ENCODE results near the gene IBTK.
"Not testable (repeated sequence)": the region's sequence is repeated elsewhere in the genome, so short reads cannot be mapped to it uniquely, and the experiment has no call there.

Gene IBTK

DNA sequence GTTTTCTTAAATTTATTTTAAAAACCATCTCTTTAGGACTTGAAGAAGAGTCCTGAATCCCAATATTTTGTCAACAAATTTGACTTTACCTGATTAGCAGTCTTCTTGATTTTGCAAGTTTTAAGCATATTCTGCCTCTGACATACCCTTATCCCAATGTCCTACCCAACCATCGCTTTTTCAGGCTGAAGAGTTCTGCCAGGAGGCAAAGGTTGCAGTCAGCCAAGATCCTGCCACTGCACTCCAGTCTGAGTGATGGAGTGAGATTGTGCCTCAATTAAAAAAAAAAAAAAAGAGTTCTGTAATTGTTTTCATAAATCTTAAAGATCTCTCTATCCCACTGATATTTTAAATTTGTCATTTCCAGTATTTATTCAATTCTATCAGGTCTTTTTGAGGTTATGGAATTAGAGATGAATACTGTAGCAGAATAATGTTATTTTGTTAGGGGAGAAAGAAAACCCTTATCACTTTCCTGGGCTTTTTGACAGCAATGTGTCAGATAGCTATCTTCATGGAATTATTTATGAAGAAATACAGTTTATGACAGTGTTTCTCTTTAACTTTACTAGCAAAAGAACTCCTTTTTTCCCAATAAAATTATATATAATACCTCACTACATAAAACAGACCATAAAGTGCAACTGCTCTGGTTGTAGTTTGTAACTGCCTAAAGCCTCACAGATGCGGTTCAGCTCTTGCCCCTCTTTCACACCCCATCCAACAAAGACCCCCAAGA, 78.2 kb downstream of the IBTK start:
- no peak for DNase-seq

DNA sequence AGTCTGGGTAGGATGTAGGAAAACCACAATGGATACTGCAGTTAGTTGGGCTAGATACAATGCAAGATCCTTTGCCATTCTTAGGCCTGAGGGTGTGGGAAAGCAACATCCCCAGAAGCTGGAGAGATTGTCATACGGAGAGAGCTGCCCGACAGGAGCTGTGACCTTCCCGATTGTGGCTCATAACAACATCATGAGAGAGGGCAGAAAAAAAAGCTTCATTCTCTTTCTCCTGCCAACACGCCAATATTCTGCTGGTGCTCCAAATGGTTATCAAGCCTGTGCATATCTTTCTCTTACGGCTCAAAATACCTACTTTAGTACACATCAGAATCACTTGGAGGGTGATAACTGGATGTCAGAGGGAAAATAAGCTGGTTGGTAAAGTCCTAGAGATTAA, 81.1 kb downstream of the IBTK start:
- no peak for DNase-seq

DNA sequence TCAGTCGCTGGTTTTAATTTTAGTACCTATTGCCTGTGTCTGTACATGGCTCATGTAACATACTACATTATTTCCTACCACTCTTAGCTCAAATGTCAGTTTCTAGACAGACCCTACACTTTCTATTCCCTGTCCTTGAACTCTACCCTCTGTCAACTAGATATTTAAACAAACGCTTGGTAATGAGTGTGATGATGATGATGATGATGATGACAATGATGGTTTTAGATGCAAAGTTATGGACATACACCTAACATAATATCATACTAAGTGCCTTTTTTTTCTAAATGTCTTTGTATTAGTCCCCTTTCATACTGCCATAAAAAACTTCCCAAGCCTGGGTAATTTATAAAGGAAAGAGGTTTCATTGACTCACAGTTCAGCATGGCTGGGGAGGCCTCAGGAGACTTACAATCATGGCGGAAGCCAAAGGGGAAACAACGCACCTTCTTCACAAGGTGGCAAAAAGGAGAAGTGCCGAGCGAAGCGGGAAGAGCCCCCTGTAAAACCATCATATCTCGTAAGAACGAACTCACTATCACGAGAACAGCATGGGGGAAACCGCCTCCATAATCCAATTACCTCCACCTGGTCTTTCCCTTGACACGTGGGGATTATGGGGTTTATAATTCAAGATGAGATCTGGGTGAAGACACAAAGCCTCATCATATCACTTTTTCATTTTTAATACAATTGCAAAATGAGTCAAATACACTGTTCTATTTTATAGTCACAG, 87.1 kb downstream of the IBTK start:
- no peak for DNase-seq

DNA sequence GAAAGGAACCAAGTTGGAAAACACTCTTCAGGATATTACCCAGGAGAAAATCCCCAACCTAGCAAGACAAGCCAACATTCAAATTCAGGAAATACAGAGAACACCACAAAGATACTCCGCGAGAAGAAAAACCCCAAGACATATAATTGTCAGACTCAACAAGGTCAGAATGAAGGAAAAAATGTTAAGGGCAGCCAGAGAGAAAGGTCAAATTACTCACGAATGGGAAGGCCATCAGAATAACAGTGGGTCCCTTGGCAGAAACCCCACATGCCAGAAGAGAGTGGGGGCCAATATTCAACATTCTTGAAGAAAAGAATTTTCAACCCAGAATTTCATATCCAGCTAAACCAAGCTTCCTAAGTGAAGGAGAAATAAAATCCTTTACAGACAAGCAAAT, 94.8 kb downstream of the IBTK start:
- not testable (repeated sequence) for DNase-seq

DNA sequence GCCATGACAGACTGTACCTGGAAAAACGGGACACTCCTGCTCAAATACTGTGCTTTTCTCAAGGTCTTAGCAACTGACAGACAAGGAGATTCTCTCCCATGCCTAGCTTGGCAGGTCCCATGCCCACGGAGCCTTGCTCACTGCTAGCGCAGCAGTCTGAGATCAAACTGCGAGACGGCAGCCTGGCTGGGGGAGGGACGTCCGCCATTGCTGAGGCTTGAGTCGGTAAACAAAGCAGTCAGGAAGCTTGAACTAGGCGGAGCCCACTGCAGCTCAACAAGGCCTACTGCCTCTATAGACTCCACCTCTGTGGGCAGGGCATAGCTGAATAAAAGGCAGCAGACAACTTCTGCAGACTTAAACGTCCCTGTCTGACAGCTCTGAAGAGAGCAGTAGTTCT, 96.4 kb downstream of the IBTK start:
- DNase-seq: not testable (repeated sequence)

DNA sequence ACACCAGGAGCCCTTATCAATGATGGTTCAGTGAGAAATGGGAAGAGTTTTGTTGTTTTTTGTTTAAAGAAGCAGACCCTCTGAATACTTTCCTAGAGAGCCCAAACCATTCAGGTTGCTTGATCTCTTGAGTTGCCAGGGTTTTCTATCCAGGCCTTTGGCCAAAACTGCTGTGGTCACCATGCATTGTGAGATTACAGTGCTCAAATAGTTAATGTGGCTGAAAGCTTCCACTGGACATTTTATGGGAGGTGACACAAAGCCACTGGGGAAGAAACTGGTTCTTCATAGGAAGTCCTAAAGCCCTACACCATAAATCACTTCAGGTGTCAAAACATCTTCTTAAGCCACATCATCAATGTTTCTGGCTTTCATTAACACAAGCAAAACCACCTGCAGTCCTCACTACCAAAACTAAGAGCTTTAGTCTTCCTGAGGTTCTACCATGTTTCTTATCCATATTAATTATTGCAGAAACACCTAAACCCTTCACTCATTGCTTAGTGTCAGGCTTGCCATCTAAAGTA, 101.6 kb downstream of the IBTK start:
- DNase-seq: no peak

DNA sequence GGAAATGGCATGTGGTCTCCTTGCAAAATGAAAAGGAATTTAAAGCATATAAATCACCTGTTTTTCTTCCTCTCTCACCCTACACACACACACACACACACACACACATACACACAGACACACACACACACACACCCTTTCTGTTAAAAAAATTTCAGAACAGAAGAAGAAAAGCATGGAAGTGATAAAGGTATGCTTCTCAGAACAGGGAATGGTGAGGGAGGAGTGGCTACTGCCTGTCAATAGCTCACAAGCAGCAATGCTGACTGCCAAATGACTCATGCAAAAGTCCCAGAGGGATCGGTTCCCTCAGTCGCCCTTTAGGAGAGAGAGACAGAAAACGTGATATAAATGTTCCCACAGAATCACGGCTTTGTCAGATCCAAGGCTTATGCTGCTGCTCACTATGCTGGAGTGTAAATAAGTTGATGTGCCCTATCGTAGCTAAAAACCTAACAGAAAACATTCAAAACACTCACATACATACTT, 102.6 kb downstream of the IBTK start:
- DNase-seq: no peak

DNA sequence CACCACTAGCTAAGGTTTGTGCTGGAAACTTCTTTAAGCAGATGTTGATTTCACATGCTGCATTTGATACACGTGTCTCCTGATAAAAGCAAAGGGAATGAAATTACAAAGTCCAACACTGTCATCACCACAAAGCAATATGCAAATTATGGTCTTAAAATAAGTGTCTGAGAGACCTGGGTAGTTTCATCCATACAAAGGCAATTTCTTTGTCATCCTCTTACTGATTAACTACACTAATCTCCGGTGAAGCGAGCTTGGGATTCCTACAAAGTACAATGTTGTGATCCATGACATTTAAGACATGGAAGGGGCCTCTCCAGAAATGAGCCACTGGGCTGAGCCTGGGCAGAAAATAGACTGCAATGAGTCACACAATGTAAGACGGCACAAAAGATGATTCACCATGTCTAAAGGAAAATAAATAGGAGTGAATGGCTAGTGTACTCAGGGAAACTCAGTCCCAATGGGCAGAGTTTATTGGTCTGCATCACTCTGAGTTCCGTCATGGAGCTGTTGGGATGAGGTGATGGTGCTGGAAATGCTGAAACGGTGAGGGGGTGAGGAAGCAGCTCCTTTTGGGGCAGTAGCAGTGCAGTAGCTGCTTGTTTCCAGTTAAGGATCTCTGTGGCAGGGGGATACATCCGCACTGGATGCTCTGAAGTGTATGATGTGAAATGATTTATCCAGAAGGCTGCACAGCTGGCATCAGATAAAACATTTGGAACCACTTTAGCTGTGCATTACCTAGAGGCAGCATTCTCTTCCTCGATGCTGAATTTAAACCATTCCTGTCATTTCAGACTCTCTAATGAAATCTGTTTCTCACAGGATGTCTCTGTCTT, 103.3 kb downstream of the IBTK start:
- no peak for DNase-seq

DNA sequence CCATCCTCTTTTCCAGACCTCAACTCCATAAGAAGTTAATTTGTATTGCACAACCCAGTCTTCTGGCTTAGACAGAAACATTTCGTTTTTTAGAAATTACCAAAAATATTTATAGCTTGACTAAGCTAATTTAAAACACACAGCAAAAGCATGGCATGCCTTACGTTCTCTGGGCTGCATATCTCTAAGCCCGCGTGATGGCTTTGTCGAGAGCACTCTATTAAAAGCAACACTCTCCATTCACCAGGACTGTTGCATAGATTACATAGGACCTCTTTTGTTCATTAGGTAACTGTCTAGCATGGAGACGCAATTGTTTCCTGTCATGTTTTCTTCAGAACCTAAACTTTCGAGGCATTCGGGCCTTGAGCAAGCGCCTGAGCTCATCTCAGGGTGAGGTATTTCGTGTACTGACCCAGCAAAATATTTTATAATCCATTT, 104.5 kb downstream of the IBTK start:
- DNase-seq: no peak

DNA sequence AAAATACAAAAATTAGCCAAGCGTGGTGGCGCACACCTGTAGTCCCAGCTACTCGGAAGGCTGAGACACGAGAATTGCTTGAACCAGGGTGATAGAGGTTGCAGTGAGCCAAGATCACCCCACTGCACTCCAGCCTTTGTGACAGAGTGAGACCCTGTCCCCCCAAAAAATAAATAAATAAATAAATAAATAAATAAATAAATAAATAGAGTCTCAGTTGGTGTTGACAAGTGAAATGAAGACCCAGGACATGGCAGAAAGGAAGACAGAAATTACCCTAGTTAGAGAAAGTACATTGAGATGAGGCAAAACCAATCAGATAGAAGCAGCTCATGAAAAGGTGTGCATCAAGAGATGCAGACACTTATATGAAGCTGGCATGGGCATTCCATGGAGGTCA, 105.0 kb downstream of the IBTK start:
- DNase-seq: no peak

DNA sequence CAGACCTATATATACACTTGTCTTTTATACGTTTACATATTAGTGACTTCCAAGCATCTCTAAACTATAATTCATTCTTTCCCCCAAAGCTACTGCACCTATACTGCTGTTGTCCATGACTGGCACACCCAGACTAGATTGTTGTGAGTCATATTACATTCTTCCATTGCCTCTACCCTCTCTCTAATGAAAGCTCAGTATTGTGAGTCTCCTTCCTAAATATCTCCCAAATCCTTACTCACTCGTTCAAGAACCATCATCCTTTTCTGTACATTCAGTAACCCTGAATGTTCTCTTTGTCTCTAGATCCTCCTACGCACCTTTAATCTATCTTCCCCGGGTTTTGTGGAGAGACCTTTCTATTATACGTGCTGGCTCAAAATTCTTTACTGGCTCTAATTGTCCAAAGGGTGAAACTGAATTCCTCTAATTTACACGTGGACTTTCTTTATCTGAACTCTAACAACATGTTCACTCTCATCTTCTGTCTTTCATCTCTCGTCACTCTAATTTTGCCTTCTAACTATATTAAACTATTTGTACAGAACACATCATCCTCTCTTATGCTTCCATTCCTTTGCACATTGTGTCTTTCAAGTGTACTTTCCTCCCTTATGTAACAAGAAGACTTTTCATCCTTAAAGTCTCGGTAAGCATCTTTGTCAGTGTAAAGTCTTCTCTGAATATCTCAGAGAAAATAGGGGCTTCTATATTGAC, 109.3 kb downstream of the IBTK start:
- DNase-seq: no peak

DNA sequence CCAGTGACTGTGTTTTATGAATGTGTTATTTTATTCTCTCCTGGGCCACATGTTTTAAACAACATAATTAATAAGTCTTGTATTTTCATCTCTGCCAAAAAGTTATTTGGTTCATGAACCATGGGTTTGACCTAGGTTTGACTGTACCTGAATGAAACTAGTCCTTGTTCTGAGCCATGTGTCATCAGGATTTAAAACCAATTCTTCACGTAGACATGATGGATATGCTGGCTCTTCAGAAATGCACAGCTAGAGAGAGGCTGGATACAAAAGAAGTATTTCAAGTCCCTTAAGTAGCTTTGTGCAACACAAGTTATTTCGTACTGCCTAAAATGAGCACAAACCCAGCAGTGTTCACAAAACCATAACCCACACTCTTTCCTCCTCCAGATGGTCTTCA, 116.1 kb downstream of the IBTK start:
- DNase-seq: no peak

DNA sequence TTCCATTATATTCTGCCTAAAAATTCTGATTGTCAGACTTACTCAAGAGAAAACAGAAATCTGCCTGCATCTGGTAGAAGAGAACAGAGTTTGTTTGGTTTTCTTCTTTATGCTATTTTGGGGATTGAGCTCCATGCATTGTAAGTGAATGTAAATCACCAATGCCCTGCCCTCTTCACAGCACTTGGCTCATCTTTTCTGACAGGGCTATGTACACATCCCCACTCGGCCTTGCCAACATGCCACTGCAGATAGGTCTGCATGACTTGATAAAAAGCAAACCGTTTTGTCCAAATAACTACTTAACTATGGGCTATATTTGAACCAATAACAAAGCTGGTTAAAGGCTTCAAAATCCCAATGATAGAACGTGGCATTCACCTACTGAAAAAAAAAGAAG, 117.7 kb downstream of the IBTK start:
- DNase-seq: no peak

DNA sequence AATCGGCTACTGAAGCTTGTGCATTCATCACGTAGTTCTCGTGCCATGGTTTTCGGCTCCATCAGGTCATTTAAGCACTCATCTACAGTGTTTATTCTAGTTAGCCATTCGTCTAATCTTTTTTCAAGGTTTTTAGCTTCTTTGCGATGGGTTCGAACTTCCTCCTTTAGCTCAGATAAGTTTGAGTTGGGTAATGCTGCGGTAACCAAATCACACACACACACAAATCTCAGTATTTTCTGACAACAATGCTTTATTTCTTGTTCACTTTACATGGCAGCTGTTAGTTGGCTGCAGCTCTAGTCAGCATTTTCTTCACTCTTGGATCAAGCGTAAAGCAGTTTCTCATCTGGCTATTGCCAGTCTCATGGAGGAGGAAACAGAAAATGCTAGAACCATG, 118.6 kb downstream of the IBTK start:
- not testable (repeated sequence) for DNase-seq

DNA sequence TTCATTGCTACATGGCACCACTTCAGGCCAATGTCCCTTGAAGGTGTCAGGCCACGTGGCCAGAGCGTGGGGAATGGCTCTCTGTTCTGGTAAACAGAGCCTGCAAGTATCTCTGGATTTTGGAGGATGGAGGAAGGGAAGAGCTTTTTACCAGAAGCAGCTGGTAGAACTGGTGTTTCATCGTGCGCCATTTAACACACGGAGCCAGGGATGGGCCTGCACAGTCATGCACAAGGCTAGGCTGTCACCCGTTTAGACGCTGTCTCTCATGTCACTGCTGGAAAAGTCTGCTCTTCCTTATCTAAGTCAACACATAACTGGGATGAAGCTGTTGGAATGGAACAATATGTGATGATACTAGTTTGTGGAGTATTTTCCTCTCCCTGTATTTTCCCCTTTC, 123.9 kb downstream of the IBTK start:
- DNase-seq: no peak
